GM12891 (cell line): ENCODE results near the gene RUNX2.

Experiments
- PAX5 ChIP-seq: IDR thresholded peaks from 2 replicates; pipeline ENCODE4 v1.6.1; 2011; ENCODE audit warnings: low read length, moderate library complexity, mild to moderate bottlenecking; ENCODE audit not compliant: insufficient read depth, severe bottlenecking
- POLR2A ChIP-seq: IDR thresholded peaks from 2 replicates; pipeline ENCODE4 v1.6.1; 2011; ENCODE audit warnings: low read depth, low read length, control low read depth
- POLR2AphosphoS5 ChIP-seq: IDR thresholded peaks from 2 replicates; pipeline ENCODE4 v1.6.1; 2011; ENCODE audit warnings: low read depth, low read length, control low read depth
- POU2F2 ChIP-seq: IDR thresholded peaks from 2 replicates; pipeline ENCODE4 v1.6.1; 2011; ENCODE audit warnings: low read depth, mild to moderate bottlenecking, control low read depth, low read length, moderate library complexity
- SPI1 ChIP-seq: IDR thresholded peaks from 2 replicates; pipeline ENCODE4 v1.6.1; 2011; ENCODE audit warnings: low read depth, low read length, control low read depth
- TAF1 ChIP-seq: IDR thresholded peaks from 2 replicates; pipeline ENCODE4 v1.6.1; 2011; ENCODE audit warnings: low read depth, low read length, control low read depth

DNA sequence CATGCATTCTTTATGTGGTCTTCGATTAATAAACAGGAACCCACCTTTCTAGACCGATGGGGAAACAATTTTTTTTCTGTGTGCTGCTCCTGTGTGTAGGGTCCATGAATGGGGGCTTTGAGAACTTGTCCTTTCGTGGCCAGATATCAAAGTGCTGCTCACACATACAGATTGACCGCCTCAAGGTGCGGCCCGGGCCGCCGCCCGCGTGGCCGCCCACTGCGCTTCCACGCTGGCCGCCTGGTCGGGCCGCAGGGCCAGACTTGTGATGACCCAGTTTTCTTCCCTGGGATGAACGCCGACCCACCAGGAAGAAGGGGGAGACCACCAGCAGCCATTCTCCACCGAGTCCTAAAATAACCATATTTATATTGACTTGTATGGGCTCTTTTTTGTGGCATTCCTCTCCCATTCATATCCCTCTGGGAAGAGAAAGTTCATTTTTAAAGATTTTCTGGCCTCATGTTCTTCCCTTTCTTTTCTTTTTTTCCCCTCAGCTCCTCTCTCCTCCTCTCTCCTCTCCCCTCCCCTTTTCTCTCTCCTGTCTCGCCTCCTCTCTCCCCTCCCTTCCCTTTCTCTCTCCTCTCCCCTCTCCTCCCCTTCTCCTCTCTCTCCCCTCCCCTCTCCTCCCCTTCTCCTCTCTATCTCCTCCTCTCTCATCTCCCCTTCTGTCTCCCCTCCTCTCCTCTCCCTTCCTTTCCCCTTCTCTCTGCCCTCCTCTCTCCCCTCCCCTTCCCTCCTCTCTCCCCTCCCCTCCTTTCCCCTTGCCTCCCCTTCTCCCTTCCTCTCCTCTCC is 314.4 kb downstream of the RUNX2 start:
- TF ChIP-seq POLR2AphosphoS5 (no peak), TAF1 (no peak), POLR2A (no peak), POU2F2 (no peak), PAX5 (no peak), SPI1 (no peak)
